Endothelial cell of umbilical vein (primary cell): ENCODE results near the gene CPO. TPM values are rescaled to one million over a fixed set of nuclear protein-coding genes. Genes with fewer than 3 reads are reported as not detected.

Source experiments
- BruUV-seq: library from RNA; stranded (reverse); fragments of 400-500 nt; replicated peaks from 2 replicates; lab custom pipeline; 2021; lab: Mats Ljungman, UMichigan
- CTCF ChIA-PET: fragments of 300-600, 350-600 bp; sonication (Branson Sonifier 250); formaldehyde crosslinking; loops from one replicate; lab custom pipeline; 2021; ENCODE audit warnings: antibody characterized with exemption, inconsistent platforms; lab: Charles Lee
- POLR2A ChIA-PET: fragments of 300-600, 350-600 bp; sonication (Branson Sonifier 250); formaldehyde crosslinking; loops from one replicate; lab custom pipeline; 2021; ENCODE audit warnings: antibody characterized with exemption, inconsistent platforms; lab: Charles Lee
- DNase-seq: peaks from one replicate; pipeline ENCODE4 v3.0.0-alpha.2; 2011; ENCODE audit warnings: low read depth, low spot score
- FAIRE-seq: peaks from 2 replicates; lab custom pipeline; 2011; peaks lifted over from hg19 to GRCh38; lab: Jason Lieb, UNC
- H2AFZ ChIP-seq: 2 replicates; pipeline ENCODE4 v1.6.0; 2012; ENCODE audit warnings: low read depth, low read length, control low read depth, inconsistent platforms
- H3K27ac ChIP-seq: 2 replicates; pipeline ENCODE4 v1.5.1; 2011; ENCODE audit warnings: low read depth, mild to moderate bottlenecking, control low read depth, low read length, moderate library complexity; ENCODE audit not compliant: insufficient read depth
- H3K27me3 ChIP-seq, 2 experiments: 2 replicates each; pipeline versions ENCODE4 v1.6.0 to v1.6.1; 2011; ENCODE audit warnings: low read length in 2 of 2, mixed read lengths in 1 of 2; ENCODE audit not compliant: control insufficient read depth in 2 of 2, insufficient read depth in 2 of 2
- H3K36me3 ChIP-seq, 2 experiments: 2 replicates in 1 of 2; 3 replicates in 1 of 2; pipeline ENCODE4 v1.5.1; 2011; ENCODE audit warnings: low read length in 2 of 2, mild to moderate bottlenecking in 1 of 2, moderate library complexity in 1 of 2; ENCODE audit not compliant: control insufficient read depth in 2 of 2, insufficient read depth in 2 of 2; ENCODE audit errors: extremely low read depth in 1 of 2
- H3K4me1 ChIP-seq: 3 replicates; pipeline ENCODE4 v1.5.1; 2011; ENCODE audit warnings: mild to moderate bottlenecking, low read length; ENCODE audit not compliant: control insufficient read depth, insufficient read depth; ENCODE audit errors: extremely low read depth
- H3K4me2 ChIP-seq: 2 replicates; pipeline ENCODE4 v1.6.1; 2011; ENCODE audit warnings: low read length, control low read depth, mixed read lengths; ENCODE audit not compliant: insufficient read depth
- H3K4me3 ChIP-seq, 3 experiments: fragments of 200-600 bp in 1 of 3; sonication (generic), shearing (Covaris generic) in 1 of 3; replicated peaks in 1 of 3; 2 replicates each; pipeline ENCODE4 v1.5.1; 2011 to 2016; ENCODE audit warnings: control low read depth in 3 of 3, low read length in 3 of 3, mild to moderate bottlenecking in 2 of 3, inconsistent platforms in 1 of 3, low read depth in 1 of 3, moderate library complexity in 1 of 3; ENCODE audit not compliant: insufficient read depth in 1 of 3
- H3K79me2 ChIP-seq: 2 replicates; pipeline ENCODE4 v1.6.0; 2012; ENCODE audit warnings: low read length, inconsistent platforms; ENCODE audit not compliant: control insufficient read depth, insufficient read depth
- H3K9ac ChIP-seq: replicated peaks from 2 replicates; pipeline ENCODE3; 2011; ENCODE audit warnings: low read length, control low read depth; ENCODE audit not compliant: insufficient read depth; ENCODE audit errors: extremely low read depth
- H3K9me1 ChIP-seq: replicated peaks from 3 replicates; pipeline ENCODE4 v1.6.0; 2011; ENCODE audit warnings: mild to moderate bottlenecking, low read length; ENCODE audit not compliant: control insufficient read depth, insufficient read depth; ENCODE audit errors: extremely low read depth
- H3K9me3 ChIP-seq: replicated peaks from 2 replicates; pipeline ENCODE4 v1.5.1; 2012; ENCODE audit warnings: low read length, inconsistent platforms; ENCODE audit not compliant: control insufficient read depth, insufficient read depth
- H4K20me1 ChIP-seq: replicated peaks from 2 replicates; pipeline ENCODE3; 2011; ENCODE audit warnings: mild to moderate bottlenecking, low read length; ENCODE audit not compliant: control insufficient read depth, insufficient read depth; ENCODE audit errors: extremely low read depth
- EZH2 ChIP-seq: IDR thresholded peaks from 2 replicates; pipeline ENCODE4 v1.6.1; 2012; ENCODE audit warnings: borderline replicate concordance, low read depth, mild to moderate bottlenecking, moderate library complexity, low read length, inconsistent platforms; ENCODE audit not compliant: severe bottlenecking
- FOS ChIP-seq: IDR thresholded peaks from 2 replicates; pipeline ENCODE4 v1.6.1; 2011; ENCODE audit warnings: mild to moderate bottlenecking, low read length, moderate library complexity, borderline replicate concordance; ENCODE audit not compliant: insufficient read depth
- GATA2 ChIP-seq: IDR thresholded peaks from 2 replicates; pipeline ENCODE4 v1.7.0; 2011; ENCODE audit warnings: low read depth, mild to moderate bottlenecking, moderate library complexity, mixed read lengths, low read length; ENCODE audit not compliant: insufficient read length, insufficient read depth
- JUN ChIP-seq: IDR thresholded peaks from 2 replicates; pipeline ENCODE4 v1.6.1; 2011; ENCODE audit warnings: borderline replicate concordance, low read depth; ENCODE audit not compliant: insufficient read length, insufficient read depth
- MYC ChIP-seq: IDR thresholded peaks from one replicate; pipeline ENCODE4 v1.6.1; 2011; ENCODE audit warnings: mild to moderate bottlenecking, low read depth, low read length
- POLR2A ChIP-seq: IDR thresholded peaks from 2 replicates; pipeline ENCODE4 v1.6.1; 2012; ENCODE audit warnings: low read depth, mild to moderate bottlenecking, control low read depth, low read length
- POLR2AphosphoS5 ChIP-seq: IDR thresholded peaks from 2 replicates; pipeline ENCODE4 v1.6.1; 2012; ENCODE audit warnings: low read depth, mild to moderate bottlenecking, control low read depth, low read length, moderate library complexity; ENCODE audit not compliant: insufficient read depth
- dilution Hi-C: fragments of 300-500 bp; cut with MboI; formaldehyde crosslinking; loops from one replicate; pipeline ENCODE4 v1.15.0; 2019; ENCODE audit warnings: low sequenced_read_pairs; ENCODE audit not compliant: extremely low pct_ligation_motif_present
- intact Hi-C: fragments of 100-400 bp; cut with micrococcal nuclease; formaldehyde crosslinking; loops from one replicate; pipeline ENCODE4 v1.10.0; 2022
- polyA plus RNA-seq, 4 experiments: library from polyadenylated mRNA; depleted of rRNA in 3 of 4; stranded (reverse) in 3 of 4; unstranded in 1 of 4; fragments of >200 nt; gene quantifications; 2 replicates each; pipeline versions ENCODE4 v1.2.1 to v1.2.3, GENCODE V29; 2011 to 2012; ENCODE audit warnings: missing spikeins in 1 of 4
- total RNA-seq: library from RNA; stranded (reverse); gene quantifications from 2 replicates; pipeline ENCODE4 v1.2.3, GENCODE V29; 2021
- TF ChIP-seq, protein P1 (sequence below), 2 donors: IDR thresholded peaks; 1 replicate in 1 of 2; 2 replicates in 1 of 2; pipeline ENCODE4 v1.5.1; 2011; ENCODE audit warnings: low read length in 2 of 2, mild to moderate bottlenecking in 2 of 2, moderate library complexity in 2 of 2, control low read depth in 1 of 2, inconsistent platforms in 1 of 2, low read depth in 1 of 2; ENCODE audit not compliant: insufficient read depth in 1 of 2; ENCODE audit errors: extremely low read depth in 1 of 2
- TF ChIP-seq, protein P2 (sequence below): IDR thresholded peaks from 2 replicates; pipeline ENCODE4 v1.6.1; 2011; ENCODE audit not compliant: insufficient read depth, insufficient read length

Gene CPO
- total and polyA plus RNA-seq, 2 donors (not counting 3 experiments of a cell fraction or from before 2014, with no cell fraction given) = not detected

DNA sequence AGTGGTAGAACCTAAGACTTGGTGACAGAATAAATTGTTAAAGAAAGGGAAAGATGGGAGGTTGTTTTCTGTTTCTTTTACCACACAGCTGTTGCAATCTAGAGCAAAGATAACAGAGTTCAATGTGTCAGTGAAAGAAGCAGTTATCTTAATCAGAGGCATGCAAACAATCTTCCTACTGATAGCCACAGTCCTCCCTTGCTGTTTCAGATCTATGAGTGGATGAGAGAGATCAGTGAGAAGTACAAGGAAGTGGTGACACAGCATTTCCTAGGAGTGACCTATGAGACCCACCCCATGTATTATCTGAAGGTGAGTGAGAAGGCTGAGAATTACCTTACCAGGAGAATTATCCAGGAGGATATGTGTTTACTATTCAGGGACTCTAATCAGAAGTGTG lies 15.9 kb downstream of the CPO start:
- H3K36me3 ChIP-seq = no peaks in the 10 kb centered on the region
- no peak overlapping the region for H3K4me2 ChIP-seq
- no peaks in the 10 kb centered on the region for H3K4me1 ChIP-seq
- DNase-seq = no peak
- no peaks in the 10 kb centered on the region for H3K9me3 ChIP-seq
- no peak overlapping the region for H3K9ac ChIP-seq
- no peaks in the 10 kb centered on the region for H3K27me3 ChIP-seq
- no TSS peak for BruUV-seq
- CTCF ChIA-PET = no interaction called here
- no peaks in the 10 kb centered on the region for H3K79me2 ChIP-seq
- intact Hi-C loops = no loop called here
- TF ChIP-seq POLR2AphosphoS5 (no peak), MYC (no peak), FOS (no peak), GATA2 (no peak), POLR2A (no peak), JUN (no peak), EZH2 (no peak)
- TF ChIP-seq, protein P1, sequence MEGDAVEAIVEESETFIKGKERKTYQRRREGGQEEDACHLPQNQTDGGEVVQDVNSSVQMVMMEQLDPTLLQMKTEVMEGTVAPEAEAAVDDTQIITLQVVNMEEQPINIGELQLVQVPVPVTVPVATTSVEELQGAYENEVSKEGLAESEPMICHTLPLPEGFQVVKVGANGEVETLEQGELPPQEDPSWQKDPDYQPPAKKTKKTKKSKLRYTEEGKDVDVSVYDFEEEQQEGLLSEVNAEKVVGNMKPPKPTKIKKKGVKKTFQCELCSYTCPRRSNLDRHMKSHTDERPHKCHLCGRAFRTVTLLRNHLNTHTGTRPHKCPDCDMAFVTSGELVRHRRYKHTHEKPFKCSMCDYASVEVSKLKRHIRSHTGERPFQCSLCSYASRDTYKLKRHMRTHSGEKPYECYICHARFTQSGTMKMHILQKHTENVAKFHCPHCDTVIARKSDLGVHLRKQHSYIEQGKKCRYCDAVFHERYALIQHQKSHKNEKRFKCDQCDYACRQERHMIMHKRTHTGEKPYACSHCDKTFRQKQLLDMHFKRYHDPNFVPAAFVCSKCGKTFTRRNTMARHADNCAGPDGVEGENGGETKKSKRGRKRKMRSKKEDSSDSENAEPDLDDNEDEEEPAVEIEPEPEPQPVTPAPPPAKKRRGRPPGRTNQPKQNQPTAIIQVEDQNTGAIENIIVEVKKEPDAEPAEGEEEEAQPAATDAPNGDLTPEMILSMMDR (IDR thresholded peaks at IDR 0.05; ENCODE audit: extremely low read depth in 1 of 2, insufficient read depth in 1 of 2, low read depth in 1 of 2, low read length in 2 of 2) = no peak
- TF ChIP-seq, protein P2, sequence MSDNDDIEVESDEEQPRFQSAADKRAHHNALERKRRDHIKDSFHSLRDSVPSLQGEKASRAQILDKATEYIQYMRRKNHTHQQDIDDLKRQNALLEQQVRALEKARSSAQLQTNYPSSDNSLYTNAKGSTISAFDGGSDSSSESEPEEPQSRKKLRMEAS = no peak
- H2AFZ ChIP-seq = no peak overlapping the region
- FAIRE-seq = no peak
- dilution Hi-C loops = no loop called here
- no peaks in the 10 kb centered on the region for H3K9me1 ChIP-seq
- no peak overlapping the region for H3K4me3 ChIP-seq
- POLR2A ChIA-PET = no interaction called here
- H4K20me1 ChIP-seq = no peaks in the 10 kb centered on the region
- H3K27ac ChIP-seq = no peak overlapping the region
